C4-2B (cell line): ENCODE results near the gene GEMIN2.

Experiments
- ZFX ChIP-seq: fragments of 450-650 bp; IDR thresholded peaks from 2 replicates; pipeline ENCODE4 v1.6.1; 2017
- TF ChIP-seq, protein P1 (sequence below): fragments of 450-650 bp; conservative IDR thresholded peaks from 2 replicates; pipeline ENCODE4 v1.5.1; 2017; ENCODE audit warnings: mild to moderate bottlenecking

DNA sequence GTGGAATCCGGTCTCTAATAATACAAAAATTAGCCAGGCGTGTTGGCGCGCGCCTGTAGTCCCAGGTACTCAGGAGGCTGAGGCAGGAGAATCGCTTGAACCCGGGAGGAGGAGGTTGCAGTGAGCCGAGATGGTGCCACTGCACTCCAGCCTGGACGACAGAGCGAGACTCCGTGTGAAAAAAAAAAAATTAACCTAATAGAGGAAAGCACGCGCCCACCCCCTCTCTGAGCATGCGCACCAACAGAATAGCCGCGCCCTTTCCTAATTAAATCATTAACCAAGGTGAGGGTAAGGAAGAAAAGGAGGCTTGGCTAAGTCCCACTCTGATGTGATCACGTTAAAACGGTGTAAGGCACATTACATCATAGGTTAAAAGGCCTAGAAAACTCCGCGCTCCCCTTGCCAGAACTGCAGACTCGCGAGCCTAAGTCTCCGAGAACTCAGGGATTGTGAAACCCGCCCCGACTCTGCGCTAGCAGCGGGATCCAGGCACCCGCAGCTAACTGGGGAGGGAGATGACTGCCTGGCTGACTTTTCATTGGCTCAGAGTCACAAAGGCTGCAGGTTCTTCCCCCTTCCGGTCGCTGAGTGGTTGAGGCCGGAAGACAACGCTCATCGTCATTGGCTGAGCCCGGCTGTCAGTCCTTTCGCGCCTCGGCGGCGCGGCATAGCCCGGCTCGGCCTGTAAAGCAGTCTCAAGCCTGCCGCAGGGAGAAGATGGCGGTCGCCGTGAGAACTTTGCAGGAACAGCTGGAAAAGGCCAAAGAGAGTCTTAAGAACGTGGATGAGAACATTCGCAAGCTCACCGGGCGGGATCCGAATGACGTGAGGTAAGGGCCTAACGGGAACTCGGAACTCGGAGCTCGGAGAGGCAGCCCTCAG is 60.7 kb downstream of the GEMIN2 start, which contains the start of gene PNN:
- TF ChIP-seq, protein P1, sequence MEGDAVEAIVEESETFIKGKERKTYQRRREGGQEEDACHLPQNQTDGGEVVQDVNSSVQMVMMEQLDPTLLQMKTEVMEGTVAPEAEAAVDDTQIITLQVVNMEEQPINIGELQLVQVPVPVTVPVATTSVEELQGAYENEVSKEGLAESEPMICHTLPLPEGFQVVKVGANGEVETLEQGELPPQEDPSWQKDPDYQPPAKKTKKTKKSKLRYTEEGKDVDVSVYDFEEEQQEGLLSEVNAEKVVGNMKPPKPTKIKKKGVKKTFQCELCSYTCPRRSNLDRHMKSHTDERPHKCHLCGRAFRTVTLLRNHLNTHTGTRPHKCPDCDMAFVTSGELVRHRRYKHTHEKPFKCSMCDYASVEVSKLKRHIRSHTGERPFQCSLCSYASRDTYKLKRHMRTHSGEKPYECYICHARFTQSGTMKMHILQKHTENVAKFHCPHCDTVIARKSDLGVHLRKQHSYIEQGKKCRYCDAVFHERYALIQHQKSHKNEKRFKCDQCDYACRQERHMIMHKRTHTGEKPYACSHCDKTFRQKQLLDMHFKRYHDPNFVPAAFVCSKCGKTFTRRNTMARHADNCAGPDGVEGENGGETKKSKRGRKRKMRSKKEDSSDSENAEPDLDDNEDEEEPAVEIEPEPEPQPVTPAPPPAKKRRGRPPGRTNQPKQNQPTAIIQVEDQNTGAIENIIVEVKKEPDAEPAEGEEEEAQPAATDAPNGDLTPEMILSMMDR: no peak
- no peak for TF ChIP-seq ZFX
